ENCODE data around the gene BOLL.

- TF ChIP-seq CTCF (IDR thresholded peaks at IDR 0.05) (no peak), POLR2A (IDR thresholded peaks at IDR 0.05) (no peak)
These were observed 37.2 kb upstream of the BOLL start for GRCh38 chr2:197822333-197822732.

Data from vagina (tissue), 2 donors.